ENCODE results near the gene TRIML1. TPM values are rescaled to one million over a fixed set of nuclear protein-coding genes. Genes with fewer than 3 reads are reported as not detected.

Gene TRIML1
- total RNA-seq: not detected

- ChIA-PET CTCF (no interaction called here), POLR2A (no interaction called here)
Observed at GRCh38 chr4:188139141-188139540, at the start of gene TRIML1. Gene TRIML1 (plus strand): TSS chr4:188139441. CDS start chr4:188139559, 118 bp downstream.

GRCh38 chr4:188092824-188093223 lies 46.4 kb upstream of the TRIML1 start:
- ChIA-PET POLR2A (no interaction called here), CTCF (no interaction called here)

- POLR2A ChIA-PET: no interaction called here
- CTCF ChIA-PET: no interaction called here
Observed at GRCh38 chr4:188106454-188106853, 32.8 kb upstream of the TRIML1 start.

- ChIA-PET POLR2A (no interaction called here), CTCF (no interaction called here)
Observed at GRCh38 chr4:188107931-188108843, 31.1 kb upstream of the TRIML1 start.

- POLR2A ChIA-PET: no interaction called here
Observed at GRCh38 chr4:188109157-188109755, 30.0 kb upstream of the TRIML1 start, which contains the start of gene TRIML2. Gene TRIML2 (minus strand): TSS chr4:188109603. CDS start chr4:188105368, 4,235 bp downstream.

GRCh38 chr4:188110036-188110435 lies 29.2 kb upstream of the TRIML1 start:
- CTCF ChIA-PET: no interaction called here
- POLR2A ChIA-PET: no interaction called here

More at GRCh38 chr4:188109157-188109755, 30.0 kb upstream of the TRIML1 start, which contains the start of gene TRIML2:
- CTCF ChIA-PET: no interaction called here

- ChIA-PET POLR2A (no interaction called here), CTCF (no interaction called here)
Observed at GRCh38 chr4:188110741-188111471, 28.3 kb upstream of the TRIML1 start.

GRCh38 chr4:188111955-188112354 lies 27.3 kb upstream of the TRIML1 start:
- CTCF ChIA-PET: no interaction called here
- POLR2A ChIA-PET: no interaction called here

GRCh38 chr4:188113156-188113555 lies 26.1 kb upstream of the TRIML1 start:
- POLR2A ChIA-PET: no interaction called here
- CTCF ChIA-PET: no interaction called here

GRCh38 chr4:188117631-188118324 lies 21.5 kb upstream of the TRIML1 start:
- ChIA-PET CTCF (no interaction called here), POLR2A (no interaction called here)

GRCh38 chr4:188121530-188121929 lies 17.7 kb upstream of the TRIML1 start:
- CTCF ChIA-PET: no interaction called here
- POLR2A ChIA-PET: no interaction called here

- ChIA-PET POLR2A (no interaction called here), CTCF (no interaction called here)
Observed at GRCh38 chr4:188127214-188127874, 11.9 kb upstream of the TRIML1 start.

GRCh38 chr4:188130355-188130754 lies 8.9 kb upstream of the TRIML1 start:
- ChIA-PET CTCF (no interaction called here), POLR2A (no interaction called here)

- CTCF ChIA-PET: no interaction called here
- POLR2A ChIA-PET: no interaction called here
Observed at GRCh38 chr4:188132232-188132631, 7.0 kb upstream of the TRIML1 start.

- ChIA-PET CTCF (no interaction called here), POLR2A (no interaction called here)
Observed at GRCh38 chr4:188138227-188138626, 1.0 kb upstream of the TRIML1 start.

- ChIA-PET CTCF (no interaction called here), POLR2A (no interaction called here)
Observed at GRCh38 chr4:188139671-188140070, 430 bp downstream of the TRIML1 start.

GRCh38 chr4:188143731-188144130 lies 4.5 kb downstream of the TRIML1 start:
- ChIA-PET CTCF (no interaction called here), POLR2A (no interaction called here)

- POLR2A ChIA-PET: no interaction called here
- CTCF ChIA-PET: interaction anchor here (0.5 kb wide), 1 partner anchor 73 kb away, joined by 3 read pairs; no protein-coding TSS in a partner anchor
Observed at GRCh38 chr4:188145601-188146000, 6.4 kb downstream of the TRIML1 start.

- ChIA-PET CTCF (no interaction called here), POLR2A (no interaction called here)
Observed at GRCh38 chr4:188146618-188147017, 7.4 kb downstream of the TRIML1 start.

- POLR2A ChIA-PET: no interaction called here
- CTCF ChIA-PET: no interaction called here
Observed at GRCh38 chr4:188147176-188147575, 7.9 kb downstream of the TRIML1 start.
